ENCODE measurements around the gene PADI6. TPM values are rescaled to one million over a fixed set of nuclear protein-coding genes. Genes with fewer than 3 reads are reported as not detected.

PADI6 gene
- total RNA-seq, result not detected in 2 replicates
- not detected in 2 replicates for polyA plus RNA-seq

GRCh38 chr1:17371896-17372295 is at the start of gene PADI6:
Gene PADI6, plus strand, starts transcription at chr1:17372196. Its CDS starts 50 bp downstream, at chr1:17372246.
- Histone ChIP-seq H3K9me3 (ENCODE audit: low read depth) (no peaks in the 10 kb centered on the region), H3K27ac (no peak within 1 kb of the TSS), H3K79me2 (no peaks in the 10 kb centered on the region), H3K36me3 (replicated peaks; ENCODE audit: insufficient read depth, low read depth) (no peaks in the 10 kb centered on the region), H3K9me2 (replicated peaks; ENCODE audit: insufficient read depth) (no peaks in the 10 kb centered on the region), H3K27me3 (no peaks in the 10 kb centered on the region), H3K4me3 (no peak within 1 kb of the TSS), H2AFZ (no peak within 1 kb of the TSS), H4K20me1 (ENCODE audit: insufficient read depth, poor library complexity, severe bottlenecking) (no peaks in the 10 kb centered on the region), H3K4me1 (ENCODE audit: insufficient read depth) (no peaks in the 10 kb centered on the region), H3K4me2 (no peak within 1 kb of the TSS)
- TF ChIP-seq EZH2phosphoT487 (IDR thresholded peaks at IDR 0.05; ENCODE audit: low read depth, severe bottlenecking, unreplicated experiment) (no peak), CTCF (IDR thresholded peaks at IDR 0.05; ENCODE audit: poor library complexity) (no peak), EZH2 (IDR thresholded peaks at IDR 0.05; ENCODE audit: borderline replicate concordance) (no peak)
- no peak for DNase-seq (ENCODE audit: low spot score)
- 74% methylated on average over 7 of the region's 7 CpGs for WGBS (ENCODE audit: low lambda C conversion rate, missing lambda C conversion rate)

GRCh38 chr1:17328855-17329254 is 43.1 kb upstream of the PADI6 start:
- 84% methylated on average over 5 of the region's 5 CpGs for WGBS (ENCODE audit: low lambda C conversion rate, missing lambda C conversion rate)
- no peak overlapping the region for H2AFZ ChIP-seq
- no peak for DNase-seq (ENCODE audit: low spot score)

GRCh38 chr1:17329610-17330009 is 42.4 kb upstream of the PADI6 start:
- H2AFZ ChIP-seq, result no peak overlapping the region
- no peaks in the 10 kb centered on the region for H3K27me3 ChIP-seq
- TF ChIP-seq CTCF (IDR thresholded peaks at IDR 0.05; ENCODE audit: poor library complexity) (no peak), EZH2phosphoT487 (IDR thresholded peaks at IDR 0.05; ENCODE audit: low read depth, severe bottlenecking, unreplicated experiment) (no peak), EZH2 (IDR thresholded peaks at IDR 0.05; ENCODE audit: borderline replicate concordance) (no peak)
- no peaks in the 10 kb centered on the region for H3K4me1 ChIP-seq (ENCODE audit: insufficient read depth)
- no peak overlapping the region for H3K4me2 ChIP-seq
- WGBS (ENCODE audit: low lambda C conversion rate, missing lambda C conversion rate), result 89% methylated on average over 4 of the region's 4 CpGs
- H3K9me3 ChIP-seq (ENCODE audit: low read depth), result no peaks in the 10 kb centered on the region
- no peak overlapping the region for H3K27ac ChIP-seq
- no peak for DNase-seq (ENCODE audit: low spot score)
- H3K36me3 ChIP-seq (replicated peaks; ENCODE audit: insufficient read depth, low read depth), result no peaks in the 10 kb centered on the region
- no peaks in the 10 kb centered on the region for H3K79me2 ChIP-seq
- H3K9me2 ChIP-seq (replicated peaks; ENCODE audit: insufficient read depth), result no peaks in the 10 kb centered on the region
- no peaks in the 10 kb centered on the region for H4K20me1 ChIP-seq (ENCODE audit: insufficient read depth, poor library complexity, severe bottlenecking)
- no peak overlapping the region for H3K4me3 ChIP-seq

More at GRCh38 chr1:17328855-17329254, 43.1 kb upstream of the PADI6 start:
- Histone ChIP-seq H3K9me2 (replicated peaks; ENCODE audit: insufficient read depth) (no peaks in the 10 kb centered on the region), H3K4me3 (no peak overlapping the region), H3K79me2 (no peaks in the 10 kb centered on the region), H3K27ac (no peak overlapping the region), H3K4me1 (ENCODE audit: insufficient read depth) (no peaks in the 10 kb centered on the region), H4K20me1 (ENCODE audit: insufficient read depth, poor library complexity, severe bottlenecking) (no peaks in the 10 kb centered on the region), H3K27me3 (no peaks in the 10 kb centered on the region), H3K36me3 (replicated peaks; ENCODE audit: insufficient read depth, low read depth) (no peaks in the 10 kb centered on the region), H3K9me3 (ENCODE audit: low read depth) (no peaks in the 10 kb centered on the region), H3K4me2 (no peak overlapping the region)
- TF ChIP-seq EZH2 (IDR thresholded peaks at IDR 0.05; ENCODE audit: borderline replicate concordance) (no peak), EZH2phosphoT487 (IDR thresholded peaks at IDR 0.05; ENCODE audit: low read depth, severe bottlenecking, unreplicated experiment) (no peak)

- no peaks in the 10 kb centered on the region for H3K4me1 ChIP-seq (ENCODE audit: insufficient read depth)
- TF ChIP-seq EZH2 (IDR thresholded peaks at IDR 0.05; ENCODE audit: borderline replicate concordance), result no peak
- no peak for TF ChIP-seq EZH2phosphoT487 (IDR thresholded peaks at IDR 0.05; ENCODE audit: low read depth, severe bottlenecking, unreplicated experiment)
- TF ChIP-seq CTCF (IDR thresholded peaks at IDR 0.05; ENCODE audit: poor library complexity), result no peak
- H2AFZ ChIP-seq, result no peak overlapping the region
- no peak overlapping the region for H3K4me3 ChIP-seq
- no peaks in the 10 kb centered on the region for H3K79me2 ChIP-seq
- no peaks in the 10 kb centered on the region for H3K36me3 ChIP-seq (replicated peaks; ENCODE audit: insufficient read depth, low read depth)
- H3K27me3 ChIP-seq, result no peaks in the 10 kb centered on the region
- no peak for DNase-seq (ENCODE audit: low spot score)
- H3K9me3 ChIP-seq (ENCODE audit: low read depth), result no peaks in the 10 kb centered on the region
- H4K20me1 ChIP-seq (ENCODE audit: insufficient read depth, poor library complexity, severe bottlenecking), result no peaks in the 10 kb centered on the region
- no peak overlapping the region for H3K27ac ChIP-seq
- 84% methylated on average over 7 of the region's 7 CpGs for WGBS (ENCODE audit: low lambda C conversion rate, missing lambda C conversion rate)
- no peak overlapping the region for H3K4me2 ChIP-seq
- H3K9me2 ChIP-seq (replicated peaks; ENCODE audit: insufficient read depth), result no peaks in the 10 kb centered on the region
Observed at GRCh38 chr1:17330856-17331255, 41.1 kb upstream of the PADI6 start.

All from hepatocyte (in vitro differentiated cells).